ENCODE results near the gene ZNF438. TPM values are rescaled to one million over a fixed set of nuclear protein-coding genes. Genes with fewer than 3 reads are reported as not detected.

Gene ZNF438
- total and polyA plus RNA-seq, 2 of the 13 experiments (the other 11 are each of a cell fraction or from before 2014, with no cell fraction given), result 0.75 to 0.83 TPM

DNA sequence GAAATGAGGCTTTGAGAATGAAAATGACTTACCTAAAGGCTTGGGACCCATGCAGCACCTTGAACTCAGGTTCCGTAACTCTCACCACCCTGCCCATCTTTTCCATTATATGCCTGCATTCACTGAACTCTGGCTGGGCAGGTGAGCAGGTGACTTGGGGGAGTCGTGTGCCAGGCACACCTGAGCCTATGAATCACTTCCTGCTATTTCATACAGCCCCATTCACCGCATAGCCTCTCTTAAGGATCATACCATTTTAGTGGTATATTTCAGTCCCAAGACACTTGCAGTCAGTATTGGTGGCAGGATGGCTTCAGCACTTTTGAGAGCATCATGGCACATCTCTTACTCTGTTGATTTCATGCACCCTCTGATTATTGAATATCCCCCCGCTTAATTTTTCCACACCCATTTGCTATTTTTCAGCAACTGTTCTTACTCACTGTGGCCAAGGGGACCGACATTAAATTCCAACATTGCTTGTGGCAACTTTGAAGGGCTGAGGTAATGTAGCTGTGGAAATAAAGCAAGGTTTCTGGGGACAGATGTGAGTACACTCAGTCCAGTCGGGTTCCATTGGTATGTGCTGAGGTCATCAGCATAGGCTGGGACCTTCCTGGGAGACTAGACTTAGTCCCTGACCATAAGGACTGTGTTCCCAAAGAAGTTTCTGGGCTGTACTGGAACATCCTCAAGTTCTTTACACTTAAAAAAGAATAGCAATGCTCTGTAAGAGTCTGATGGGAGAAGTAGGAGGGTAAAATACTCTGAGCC, 39.8 kb upstream of the ZNF438 start:
- no peak overlapping the region for H3K9ac ChIP-seq (ENCODE audit: insufficient read depth, low read depth, low read length)
- no peaks in the 10 kb centered on the region for H3K4me1 ChIP-seq (ENCODE audit: insufficient read depth, low read length)
- no peak overlapping the region for H3K4me3 ChIP-seq (replicated peaks in 1 of 3; ENCODE audit: insufficient read depth in 1 of 3, low read depth in 2 of 3, low read length in 3 of 3)
- CTCF ChIA-PET (ENCODE audit: low intra/inter-chr PET ratio, low total read pairs), result no interaction called here
- no peak overlapping the region for H3K4me2 ChIP-seq (ENCODE audit: low read depth, low read length)
- peaks cover 0 to 18% of the 10 kb centered on the region in 2 experiments; a peak in 1 of 5 replicates for H3K27me3 ChIP-seq (ENCODE audit: control insufficient read depth in 1 of 2, insufficient read depth in 2 of 2, low read length in 2 of 2)
- H2AFZ ChIP-seq (ENCODE audit: low read length), result no peak overlapping the region
- DNase-seq (ENCODE audit: low spot score), result no peak
- no peak for TF ChIP-seq ZNF83 (CRISPR knock-in tag; IDR thresholded peaks at IDR 0.05; ENCODE audit: borderline replicate concordance)
- no peak for TF ChIP-seq ZNF274 (CRISPR knock-in tag; IDR thresholded peaks at IDR 0.05)
- no peak for TF ChIP-seq ZNF333 (CRISPR knock-in tag; IDR thresholded peaks at IDR 0.05; ENCODE audit: borderline replicate concordance)
- TF ChIP-seq MZF1 (CRISPR knock-in tag; IDR thresholded peaks at IDR 0.05; ENCODE audit: borderline replicate concordance), result no peak
- WGBS (ENCODE audit: low lambda C conversion rate), result 20% methylated on average over 6 of the region's 6 CpGs
- no peak for ATAC-seq
- H3K36me3 ChIP-seq (replicated peaks in 1 of 2; ENCODE audit: control insufficient read depth in 1 of 2, insufficient read depth in 2 of 2, low read length in 2 of 2), result no peaks in the 10 kb centered on the region
- POLR2A ChIA-PET, result no interaction called here
- H3K27ac ChIP-seq (ENCODE audit: extremely low read length, insufficient read depth, low read length), result no peak overlapping the region
- intact Hi-C loops (cut with micrococcal nuclease; ENCODE audit: unreplicated experiment), result no loop called here
- in situ Hi-C loops (cut with HindIII; ENCODE audit: extremely low pct_ligation_motif_present, low pct_unique_long_range_greater_than_20kb), result no loop called here
- no peak for FAIRE-seq
- H3K9me3 ChIP-seq (ENCODE audit: low read length), result no peaks in the 10 kb centered on the region
- no TSS peak for BruUV-seq (replicated peaks)
- H4K20me1 ChIP-seq (ENCODE audit: insufficient read depth, low read length), result no peaks in the 10 kb centered on the region
- H3K79me2 ChIP-seq (ENCODE audit: insufficient read depth, low read length), result no peaks in the 10 kb centered on the region

DNA sequence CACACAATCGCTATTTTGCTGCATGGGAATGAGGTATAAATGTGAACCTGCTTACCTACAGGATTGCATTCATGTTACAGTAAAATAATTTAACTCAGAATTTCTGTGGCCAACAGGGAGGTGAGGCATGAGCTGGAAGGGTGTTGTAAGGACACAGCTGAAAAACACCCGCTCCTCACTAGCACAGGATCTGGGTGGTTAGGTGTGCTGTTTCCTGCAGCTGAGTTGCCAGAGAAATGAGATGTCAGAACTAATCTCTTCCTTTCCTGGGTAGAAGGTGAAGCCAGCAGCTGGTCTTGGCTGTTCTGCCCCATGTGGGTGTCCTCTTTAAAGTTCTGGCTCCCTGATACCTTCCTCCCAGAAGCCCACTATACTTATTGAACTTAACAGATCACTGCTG, 39.0 kb upstream of the ZNF438 start:
- Histone ChIP-seq H3K27ac (ENCODE audit: extremely low read length, insufficient read depth, low read length) (no peak overlapping the region), H3K79me2 (ENCODE audit: insufficient read depth, low read length) (no peaks in the 10 kb centered on the region), H3K4me2 (ENCODE audit: low read depth, low read length) (no peak overlapping the region), H3K36me3 (replicated peaks in 1 of 2; ENCODE audit: control insufficient read depth in 1 of 2, insufficient read depth in 2 of 2, low read length in 2 of 2) (no peaks in the 10 kb centered on the region), H3K9me3 (ENCODE audit: low read length) (no peaks in the 10 kb centered on the region), H2AFZ (ENCODE audit: low read length) (no peak overlapping the region), H3K4me3 (replicated peaks in 1 of 3; ENCODE audit: insufficient read depth in 1 of 3, low read depth in 2 of 3, low read length in 3 of 3) (no peak overlapping the region), H3K27me3 (ENCODE audit: control insufficient read depth in 1 of 2, insufficient read depth in 2 of 2, low read length in 2 of 2) (peaks cover 0 to 18% of the 10 kb centered on the region in 2 experiments; a peak in 1 of 5 replicates), H3K4me1 (ENCODE audit: insufficient read depth, low read length) (no peaks in the 10 kb centered on the region), H4K20me1 (ENCODE audit: insufficient read depth, low read length) (no peaks in the 10 kb centered on the region), H3K9ac (ENCODE audit: insufficient read depth, low read depth, low read length) (no peak overlapping the region)
- ATAC-seq (no peak), DNase-seq (ENCODE audit: low spot score) (no peak), FAIRE-seq (no peak)
- CTCF ChIA-PET (ENCODE audit: low intra/inter-chr PET ratio, low total read pairs), result no interaction called here
- POLR2A ChIA-PET, result no interaction called here
- TF ChIP-seq PPARG (CRISPR knock-in tag; conservative IDR thresholded peaks at IDR 0.05) (no peak), KLF16 (CRISPR knock-in tag; IDR thresholded peaks at IDR 0.05) (no peak)
- TF ChIP-seq, protein P1, sequence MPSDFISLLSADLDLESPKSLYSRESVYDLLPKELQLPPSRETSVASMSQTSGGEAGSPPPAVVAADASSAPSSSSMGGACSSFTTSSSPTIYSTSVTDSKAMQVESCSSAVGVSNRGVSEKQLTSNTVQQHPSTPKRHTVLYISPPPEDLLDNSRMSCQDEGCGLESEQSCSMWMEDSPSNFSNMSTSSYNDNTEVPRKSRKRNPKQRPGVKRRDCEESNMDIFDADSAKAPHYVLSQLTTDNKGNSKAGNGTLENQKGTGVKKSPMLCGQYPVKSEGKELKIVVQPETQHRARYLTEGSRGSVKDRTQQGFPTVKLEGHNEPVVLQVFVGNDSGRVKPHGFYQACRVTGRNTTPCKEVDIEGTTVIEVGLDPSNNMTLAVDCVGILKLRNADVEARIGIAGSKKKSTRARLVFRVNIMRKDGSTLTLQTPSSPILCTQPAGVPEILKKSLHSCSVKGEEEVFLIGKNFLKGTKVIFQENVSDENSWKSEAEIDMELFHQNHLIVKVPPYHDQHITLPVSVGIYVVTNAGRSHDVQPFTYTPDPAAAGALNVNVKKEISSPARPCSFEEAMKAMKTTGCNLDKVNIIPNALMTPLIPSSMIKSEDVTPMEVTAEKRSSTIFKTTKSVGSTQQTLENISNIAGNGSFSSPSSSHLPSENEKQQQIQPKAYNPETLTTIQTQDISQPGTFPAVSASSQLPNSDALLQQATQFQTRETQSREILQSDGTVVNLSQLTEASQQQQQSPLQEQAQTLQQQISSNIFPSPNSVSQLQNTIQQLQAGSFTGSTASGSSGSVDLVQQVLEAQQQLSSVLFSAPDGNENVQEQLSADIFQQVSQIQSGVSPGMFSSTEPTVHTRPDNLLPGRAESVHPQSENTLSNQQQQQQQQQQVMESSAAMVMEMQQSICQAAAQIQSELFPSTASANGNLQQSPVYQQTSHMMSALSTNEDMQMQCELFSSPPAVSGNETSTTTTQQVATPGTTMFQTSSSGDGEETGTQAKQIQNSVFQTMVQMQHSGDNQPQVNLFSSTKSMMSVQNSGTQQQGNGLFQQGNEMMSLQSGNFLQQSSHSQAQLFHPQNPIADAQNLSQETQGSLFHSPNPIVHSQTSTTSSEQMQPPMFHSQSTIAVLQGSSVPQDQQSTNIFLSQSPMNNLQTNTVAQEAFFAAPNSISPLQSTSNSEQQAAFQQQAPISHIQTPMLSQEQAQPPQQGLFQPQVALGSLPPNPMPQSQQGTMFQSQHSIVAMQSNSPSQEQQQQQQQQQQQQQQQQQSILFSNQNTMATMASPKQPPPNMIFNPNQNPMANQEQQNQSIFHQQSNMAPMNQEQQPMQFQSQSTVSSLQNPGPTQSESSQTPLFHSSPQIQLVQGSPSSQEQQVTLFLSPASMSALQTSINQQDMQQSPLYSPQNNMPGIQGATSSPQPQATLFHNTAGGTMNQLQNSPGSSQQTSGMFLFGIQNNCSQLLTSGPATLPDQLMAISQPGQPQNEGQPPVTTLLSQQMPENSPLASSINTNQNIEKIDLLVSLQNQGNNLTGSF (CRISPR knock-in tag; IDR thresholded peaks at IDR 0.05), result no peak
- no TSS peak for BruUV-seq (replicated peaks)
- 21% methylated on average over 2 of the region's 2 CpGs for WGBS (ENCODE audit: low lambda C conversion rate)
- in situ Hi-C loops (cut with HindIII; ENCODE audit: extremely low pct_ligation_motif_present, low pct_unique_long_range_greater_than_20kb), result no loop called here
- intact Hi-C loops (cut with micrococcal nuclease; ENCODE audit: unreplicated experiment), result no loop called here

All from HepG2 (cell line).